HL-60/S4 (cell line): Measurements from ENCODE around the gene KCNN2.

Source experiments
- in situ Hi-C: fragments of 300-500 bp; cut with MboI; formaldehyde crosslinking; loops from 2 replicates; pipeline ENCODE4 v1.14.3; 2022; ENCODE audit warnings: low sequenced_read_pairs

KCNN2 gene

GRCh38 chr5:114473541-114473940, 111.7 kb downstream of the KCNN2 start:
- in situ Hi-C loops: no loop called here

GRCh38 chr5:114477816-114478334, 116.0 kb downstream of the KCNN2 start:
- in situ Hi-C loops: loop anchor here (25.0 kb wide), 1 partner anchor 309 kb away; no protein-coding TSS in a partner anchor

- in situ Hi-C loops: no loop called here
These were observed 138.9 kb downstream of the KCNN2 start for GRCh38 chr5:114500756-114501155.

- in situ Hi-C loops: no loop called here
These were observed 142.7 kb downstream of the KCNN2 start for GRCh38 chr5:114504560-114504959.

GRCh38 chr5:114524221-114524620, 162.4 kb downstream of the KCNN2 start:
- in situ Hi-C loops: no loop called here

GRCh38 chr5:114544561-114544960, 182.7 kb downstream of the KCNN2 start:
- in situ Hi-C loops: no loop called here
